ENCODE measurements around the gene SESN3. TPM values are rescaled to one million over a fixed set of nuclear protein-coding genes. Genes with fewer than 3 reads are reported as not detected.
"Not testable (repeated sequence)": the region's sequence is repeated elsewhere in the genome, so short reads cannot be mapped to it uniquely, and the experiment has no call there.

Gene SESN3
- total RNA-seq, 2 experiments from 2014 or later = 8.4 to 12.3 TPM

DNA sequence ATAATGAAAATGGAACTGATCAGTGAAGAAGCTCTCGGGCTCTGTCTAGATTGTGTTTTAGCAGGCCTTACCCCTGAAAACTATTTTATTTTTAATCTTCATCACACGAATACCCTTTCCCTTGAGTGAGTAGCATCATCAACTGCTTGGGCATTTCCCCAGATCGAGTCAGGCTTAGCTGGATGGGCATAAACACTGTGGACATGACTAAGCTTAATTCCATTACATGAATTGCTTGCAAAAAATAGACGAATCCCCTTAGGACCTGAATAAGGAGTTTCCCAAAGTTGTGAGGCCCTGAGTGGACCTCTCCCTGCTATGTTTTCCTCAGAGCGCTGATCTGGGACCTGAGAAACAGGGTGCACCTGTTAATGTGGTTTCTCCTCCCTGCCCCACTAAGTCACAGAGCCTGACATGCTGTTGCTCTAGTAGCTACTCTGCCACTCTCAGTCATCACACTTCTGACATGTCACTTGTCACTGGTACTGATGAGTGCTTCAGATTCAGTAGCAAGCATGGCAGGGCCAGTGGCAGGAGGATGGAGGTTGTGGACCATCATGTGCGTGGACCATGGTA, 87.8 kb downstream of the SESN3 start:
- DNase-seq (no peak), ATAC-seq (peak; percentile 21)
- intact Hi-C loops (cut with DNase I, micrococcal nuclease) = no loop called here
- H3K27ac Mint-ChIP-seq = no peak overlapping the region
- peaks cover 20% of the 10 kb centered on the region for H3K27me3 Mint-ChIP-seq
- H3K4me3 Mint-ChIP-seq = no peak overlapping the region
- H3K4me1 Mint-ChIP-seq = peaks cover 14% of the 10 kb centered on the region
- H3K9me3 Mint-ChIP-seq (ENCODE audit: low read depth) = no peaks in the 10 kb centered on the region
- ChIA-PET POLR2A (no interaction called here), CTCF (interaction anchor here (0.5 to 0.6 kb wide), 3 partner anchors 67 to 414 kb away, joined by 3 to 4 read pairs (median 3); no protein-coding TSS in a partner anchor)
- H3K36me3 Mint-ChIP-seq (ENCODE audit: low read depth) = no peaks in the 10 kb centered on the region

GRCh38 chr11:95142431-95142830, 88.6 kb downstream of the SESN3 start:
- intact Hi-C loops (cut with DNase I, micrococcal nuclease) = no loop called here
- Mint-ChIP-seq H3K4me1 (peaks cover 10% of the 10 kb centered on the region), H3K36me3 (ENCODE audit: low read depth) (no peaks in the 10 kb centered on the region), H3K9me3 (ENCODE audit: low read depth) (no peaks in the 10 kb centered on the region), H3K27ac (no peak overlapping the region), H3K4me3 (no peak overlapping the region), H3K27me3 (peaks cover 20% of the 10 kb centered on the region)
- POLR2A ChIA-PET = no interaction called here
- DNase-seq (no peak), ATAC-seq (no peak)
- CTCF ChIA-PET = interaction anchor here (0.5 to 1.9 kb wide), 3 partner anchors 9 to 415 kb away, joined by 3 to 4 read pairs (median 3); no protein-coding TSS in a partner anchor

DNA sequence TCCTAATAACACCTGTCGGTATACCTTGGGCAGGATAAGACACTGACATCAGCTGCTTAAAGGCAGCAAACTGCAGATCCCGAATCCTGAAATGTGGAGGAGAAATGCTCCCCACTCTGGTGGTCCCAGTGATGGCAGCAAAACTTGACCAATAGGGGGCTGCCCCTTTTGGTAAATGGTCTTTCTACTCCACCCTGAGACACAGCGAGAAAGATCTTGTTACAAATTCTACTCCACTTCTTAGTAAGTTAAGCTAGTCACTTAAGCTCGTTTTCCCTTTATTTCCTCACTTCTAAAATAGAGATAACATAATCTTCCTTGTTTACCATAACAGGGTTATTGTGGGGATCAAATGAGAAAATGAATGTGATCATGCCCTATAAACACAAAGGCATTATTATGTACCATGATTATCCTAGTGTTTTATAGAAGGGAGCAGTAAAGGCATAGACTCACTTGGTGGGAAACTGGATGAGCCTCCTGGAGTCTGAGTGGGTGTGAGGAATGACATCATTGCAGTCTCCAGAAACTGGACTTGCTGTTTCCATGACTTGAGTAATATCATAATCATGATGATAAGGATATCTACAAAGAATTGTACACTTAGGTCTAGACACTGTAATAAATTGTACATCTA, 90.5 kb downstream of the SESN3 start:
- intact Hi-C loops (cut with DNase I, micrococcal nuclease) = no loop called here
- no peaks in the 10 kb centered on the region for H3K36me3 Mint-ChIP-seq (ENCODE audit: low read depth)
- peaks cover 17% of the 10 kb centered on the region for H3K27me3 Mint-ChIP-seq
- no peak overlapping the region for H3K27ac Mint-ChIP-seq
- H3K4me3 Mint-ChIP-seq = no peak overlapping the region
- ATAC-seq = no peak
- DNase-seq = no peak
- CTCF ChIA-PET = interaction anchor here (1.0 to 1.9 kb wide), 4 partner anchors 11 to 243 kb away, joined by 3 to 4 read pairs (median 4); no protein-coding TSS in a partner anchor
- POLR2A ChIA-PET = no interaction called here
- H3K9me3 Mint-ChIP-seq (ENCODE audit: low read depth) = no peaks in the 10 kb centered on the region
- H3K4me1 Mint-ChIP-seq = peaks cover 9% of the 10 kb centered on the region

GRCh38 chr11:95138448-95138847, 92.6 kb downstream of the SESN3 start:
- peaks cover 5% of the 10 kb centered on the region for H3K4me1 Mint-ChIP-seq
- no peaks in the 10 kb centered on the region for H3K9me3 Mint-ChIP-seq (ENCODE audit: low read depth)
- POLR2A ChIA-PET = no interaction called here
- H3K36me3 Mint-ChIP-seq (ENCODE audit: low read depth) = no peaks in the 10 kb centered on the region
- H3K27me3 Mint-ChIP-seq = peaks cover 4% of the 10 kb centered on the region
- no peak overlapping the region for H3K4me3 Mint-ChIP-seq
- DNase-seq (no peak), ATAC-seq (peak; percentile 69)
- CTCF ChIA-PET = no interaction called here
- H3K27ac Mint-ChIP-seq = no peak overlapping the region
- intact Hi-C loops (cut with DNase I, micrococcal nuclease) = loop anchor here (1.0 to 5.0 kb wide), 2 partner anchors 69 to 71 kb away; partner anchors contain the start of gene SRSF8 (in 1 of the 2)

- Mint-ChIP-seq H3K4me3 (no peak overlapping the region), H3K4me1 (peaks cover 5% of the 10 kb centered on the region), H3K36me3 (ENCODE audit: low read depth) (no peaks in the 10 kb centered on the region), H3K9me3 (ENCODE audit: low read depth) (no peaks in the 10 kb centered on the region), H3K27ac (no peak overlapping the region), H3K27me3 (peaks cover 2% of the 10 kb centered on the region)
- CTCF ChIA-PET = interaction anchor here (1.0 to 1.6 kb wide), 6 partner anchors 10 to 164 kb away, joined by 3 to 7 read pairs (median 3); partner anchors contain the start of genes CWC15 and KDM4D
- intact Hi-C loops (cut with DNase I, micrococcal nuclease) = loop anchor here in 1 of 2 experiments (5.0 kb wide), 1 partner anchor 70 kb away; the partner anchor contains the start of gene SRSF8
- POLR2A ChIA-PET = no interaction called here
- no peak for DNase-seq
- ATAC-seq = no peak
Measured at GRCh38 chr11:95137299-95137698, 93.7 kb downstream of the SESN3 start.

GRCh38 chr11:95136747-95137146, 94.3 kb downstream of the SESN3 start:
- CTCF ChIA-PET = interaction anchor here (1.0 to 1.6 kb wide), 6 partner anchors 10 to 163 kb away, joined by 3 to 7 read pairs (median 3); partner anchors contain the start of genes CWC15 and KDM4D
- DNase-seq; ATAC-seq; H3K4me3 Mint-ChIP-seq; H3K27me3 Mint-ChIP-seq; H3K9me3 Mint-ChIP-seq (ENCODE audit: low read depth); H3K27ac Mint-ChIP-seq; H3K36me3 Mint-ChIP-seq (ENCODE audit: low read depth); POLR2A ChIA-PET; H3K4me1 Mint-ChIP-seq: not testable (repeated sequence)
- intact Hi-C loops (cut with DNase I, micrococcal nuclease) = loop anchor here in 1 of 2 experiments (5.0 kb wide), 1 partner anchor 69 kb away; the partner anchor contains the start of gene SRSF8

DNA sequence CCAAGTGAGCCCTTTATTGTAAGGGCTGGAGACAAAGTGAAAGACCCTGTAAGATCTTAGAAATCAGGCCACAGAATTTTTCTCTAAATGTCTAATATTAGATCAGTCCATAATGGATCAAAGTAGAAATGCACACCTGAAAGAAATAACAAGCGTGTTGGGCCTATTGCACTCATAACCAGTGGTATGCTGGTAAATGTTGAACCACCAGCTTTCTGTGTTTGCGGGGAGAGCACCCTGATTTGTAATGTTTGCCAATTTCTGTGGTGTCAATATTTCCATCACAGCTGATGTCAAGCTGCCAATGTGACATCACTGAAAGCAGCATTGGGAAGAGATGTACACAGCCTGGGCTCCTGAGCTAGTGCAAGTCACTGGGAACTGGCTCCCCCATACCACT, 95.1 kb downstream of the SESN3 start:
- H3K9me3 Mint-ChIP-seq (ENCODE audit: low read depth) = no peaks in the 10 kb centered on the region
- H3K27me3 Mint-ChIP-seq = no peaks in the 10 kb centered on the region
- H3K4me1 Mint-ChIP-seq = peaks cover 5% of the 10 kb centered on the region
- CTCF ChIA-PET = interaction anchor here (0.5 to 1.0 kb wide), 2 partner anchors 44 to 69 kb away, joined by 3 read pairs; partner anchors contain the start of gene SRSF8
- intact Hi-C loops (cut with DNase I, micrococcal nuclease) = loop anchor here in 1 of 2 experiments (5.0 kb wide), 1 partner anchor 69 kb away; the partner anchor contains the start of gene SRSF8
- no peak for DNase-seq
- H3K27ac Mint-ChIP-seq = no peak overlapping the region
- peaks cover 5% of the 10 kb centered on the region for H3K36me3 Mint-ChIP-seq (ENCODE audit: low read depth)
- H3K4me3 Mint-ChIP-seq = no peak overlapping the region
- ATAC-seq = peak; percentile 50
- POLR2A ChIA-PET = no interaction called here

- ATAC-seq = no peak
- no peak overlapping the region for H3K27ac Mint-ChIP-seq
- no peak overlapping the region for H3K4me3 Mint-ChIP-seq
- peaks cover 5% of the 10 kb centered on the region for H3K36me3 Mint-ChIP-seq (ENCODE audit: low read depth)
- peaks cover 5% of the 10 kb centered on the region for H3K4me1 Mint-ChIP-seq
- no peak for DNase-seq
- POLR2A ChIA-PET = no interaction called here
- intact Hi-C loops (cut with DNase I, micrococcal nuclease) = loop anchor here in 1 of 2 experiments (5.0 kb wide), 1 partner anchor 68 kb away; the partner anchor contains the start of gene SRSF8
- no peaks in the 10 kb centered on the region for H3K27me3 Mint-ChIP-seq
- CTCF ChIA-PET = no interaction called here
- H3K9me3 Mint-ChIP-seq (ENCODE audit: low read depth) = no peaks in the 10 kb centered on the region
Measured at GRCh38 chr11:95135155-95135554, 95.8 kb downstream of the SESN3 start.

DNA sequence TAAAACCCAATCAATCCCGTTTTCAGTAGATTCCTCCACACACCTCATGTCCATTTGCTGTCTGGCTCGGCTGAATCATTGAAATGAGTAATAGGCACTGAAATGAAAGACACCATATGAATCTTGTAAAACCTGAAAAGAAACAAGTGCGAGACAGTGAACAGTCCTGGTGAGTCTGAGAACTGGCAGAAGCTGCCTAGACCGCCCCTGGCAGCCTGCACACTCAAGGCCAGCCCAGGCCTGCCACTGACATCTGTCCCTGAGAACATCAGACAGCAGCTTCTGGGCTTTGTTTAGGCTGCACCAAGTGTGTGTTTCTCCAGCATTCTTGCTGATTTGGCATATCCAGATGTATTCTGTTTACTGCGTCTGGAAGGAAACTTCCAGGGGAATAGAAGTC, 96.5 kb downstream of the SESN3 start:
- Mint-ChIP-seq H3K4me3 (no peak overlapping the region), H3K27ac (no peak overlapping the region), H3K36me3 (ENCODE audit: low read depth) (peaks cover 6% of the 10 kb centered on the region), H3K4me1 (peaks cover 5% of the 10 kb centered on the region), H3K27me3 (no peaks in the 10 kb centered on the region), H3K9me3 (ENCODE audit: low read depth) (no peaks in the 10 kb centered on the region)
- ChIA-PET CTCF (no interaction called here), POLR2A (no interaction called here)
- ATAC-seq (peak; percentile 52), DNase-seq (peak; percentile 22)
- intact Hi-C loops (cut with DNase I, micrococcal nuclease) = no loop called here

- intact Hi-C loops (cut with DNase I, micrococcal nuclease) = no loop called here
- Mint-ChIP-seq H3K4me1 (peaks cover 8% of the 10 kb centered on the region), H3K9me3 (ENCODE audit: low read depth) (no peaks in the 10 kb centered on the region), H3K27me3 (no peaks in the 10 kb centered on the region), H3K4me3 (no peak overlapping the region), H3K36me3 (ENCODE audit: low read depth) (peaks cover 14% of the 10 kb centered on the region), H3K27ac (no peak overlapping the region)
- DNase-seq = no peak
- ChIA-PET POLR2A (no interaction called here), CTCF (interaction anchor here (0.6 to 0.7 kb wide), 3 partner anchors 9 to 232 kb away, joined by 3 to 5 read pairs (median 3); no protein-coding TSS in a partner anchor)
- ATAC-seq = no peak
Measured at GRCh38 chr11:95132956-95133355, 98.0 kb downstream of the SESN3 start.

- Mint-ChIP-seq H3K27me3 (no peaks in the 10 kb centered on the region), H3K27ac (no peak overlapping the region), H3K9me3 (ENCODE audit: low read depth) (no peaks in the 10 kb centered on the region), H3K4me1 (peaks cover 4% of the 10 kb centered on the region), H3K4me3 (no peak overlapping the region), H3K36me3 (ENCODE audit: low read depth) (peaks cover 14% of the 10 kb centered on the region)
- ChIA-PET CTCF (no interaction called here), POLR2A (no interaction called here)
- DNase-seq (no peak), ATAC-seq (peak; percentile 33)
- intact Hi-C loops (cut with DNase I, micrococcal nuclease) = no loop called here
Measured at GRCh38 chr11:95128602-95129001, 102.4 kb downstream of the SESN3 start.

GRCh38 chr11:95123556-95123955, 107.4 kb downstream of the SESN3 start:
- peak overlapping the region; percentile 6 for H3K27ac Mint-ChIP-seq
- H3K36me3 Mint-ChIP-seq (ENCODE audit: low read depth) = peaks cover 2% of the 10 kb centered on the region
- DNase-seq (no peak), ATAC-seq (no peak)
- intact Hi-C loops (cut with DNase I, micrococcal nuclease) = no loop called here
- H3K9me3 Mint-ChIP-seq (ENCODE audit: low read depth) = peaks cover under 1% of the 10 kb centered on the region
- ChIA-PET POLR2A (no interaction called here), CTCF (no interaction called here)
- no peak overlapping the region for H3K4me3 Mint-ChIP-seq
- peaks cover 8% of the 10 kb centered on the region for H3K4me1 Mint-ChIP-seq
- H3K27me3 Mint-ChIP-seq = no peaks in the 10 kb centered on the region
